HepG2 (cell line): Measurements from ENCODE around the gene PROC. TPM values are rescaled to one million over a fixed set of nuclear protein-coding genes. Genes with fewer than 3 reads are reported as not detected.
A peak's percentile ranks its signal among the peaks of the same experiment; 100 is the strongest.

Source experiments
- ARNT ChIP-seq: fragments of 450-650 bp; IDR thresholded peaks from 2 replicates; pipeline ENCODE4 v1.6.1; 2017
- CCAR2 ChIP-seq: fragments of 200-400 bp; formaldehyde crosslinking; optimal IDR thresholded peaks from 2 replicates; pipeline ENCODE3; 2018; ENCODE audit warnings: low read depth, mild to moderate bottlenecking, low read length, moderate library complexity
- CCDC6 ChIP-seq: sonication (generic); formaldehyde crosslinking; IDR thresholded peaks from 2 replicates; pipeline ENCODE4 v1.8.1; 2022; ENCODE audit warnings: mild to moderate bottlenecking, missing genetic modification reagents, moderate library complexity
- CERS6 ChIP-seq: sonication (generic); formaldehyde crosslinking; IDR thresholded peaks from 2 replicates; pipeline ENCODE4 v1.5.0; 2020; ENCODE audit warnings: missing genetic modification reagents
- EHMT2 ChIP-seq: fragments of 200-600 bp; sonication (generic); IDR thresholded peaks from 2 replicates; pipeline ENCODE4 v1.7.0; 2017; ENCODE audit warnings: antibody characterized with exemption, low read depth, low read length, borderline replicate concordance
- HOXA9 ChIP-seq: sonication (generic); formaldehyde crosslinking; IDR thresholded peaks from 2 replicates; pipeline ENCODE4 v1.8.1; 2022; ENCODE audit warnings: missing genetic modification reagents, mild to moderate bottlenecking, moderate library complexity, borderline replicate concordance
- NR2F2 ChIP-seq: IDR thresholded peaks from 2 replicates; pipeline ENCODE4 v1.6.1; 2012; ENCODE audit warnings: low read depth, inconsistent platforms, borderline replicate concordance
- NRL ChIP-seq: sonication (generic); formaldehyde crosslinking; IDR thresholded peaks from 2 replicates; pipeline ENCODE4 v1.5.0; 2020; ENCODE audit warnings: missing genetic modification reagents, mild to moderate bottlenecking, moderate library complexity, borderline replicate concordance
- ONECUT2 ChIP-seq: sonication (generic); formaldehyde crosslinking; IDR thresholded peaks from 2 replicates; pipeline ENCODE4 v1.4.0; 2020; ENCODE audit warnings: missing genetic modification reagents
- PPARG ChIP-seq: conservative IDR thresholded peaks from 2 replicates; pipeline ENCODE4 v1.6.1; 2016; ENCODE audit warnings: missing biosample characterization, missing genetic modification reagents
- REL ChIP-seq: sonication (generic); formaldehyde crosslinking; conservative IDR thresholded peaks from 2 replicates; pipeline ENCODE4 v1.8.0; 2022; ENCODE audit warnings: mild to moderate bottlenecking, missing genetic modification reagents, moderate library complexity
- SMAD3 ChIP-seq: sonication (generic); formaldehyde crosslinking; IDR thresholded peaks from 2 replicates; pipeline ENCODE4 v1.4.0; 2020; ENCODE audit warnings: missing genetic modification reagents
- SNAI1 ChIP-seq: sonication (generic); formaldehyde crosslinking; IDR thresholded peaks from 2 replicates; pipeline ENCODE4 v1.5.0; 2020; ENCODE audit warnings: mild to moderate bottlenecking, missing genetic modification reagents, borderline replicate concordance
- SOX5 ChIP-seq: IDR thresholded peaks from 2 replicates; pipeline ENCODE4 v1.6.1; 2016; ENCODE audit warnings: borderline replicate concordance
- SYNCRIP ChIP-seq: fragments of 200-400 bp; formaldehyde crosslinking; IDR thresholded peaks from 2 replicates; pipeline ENCODE4 v1.6.1; 2018; ENCODE audit warnings: mild to moderate bottlenecking, low read depth, low read length; ENCODE audit not compliant: insufficient read depth
- ZNF235 ChIP-seq: sonication (generic); formaldehyde crosslinking; IDR thresholded peaks from 2 replicates; pipeline ENCODE4 v1.8.1; 2023; ENCODE audit warnings: mild to moderate bottlenecking, missing genetic modification reagents, borderline replicate concordance
- ZNF30 ChIP-seq: sonication (generic); formaldehyde crosslinking; IDR thresholded peaks from 2 replicates; pipeline ENCODE4 v1.5.0; 2020; ENCODE audit warnings: mild to moderate bottlenecking, missing genetic modification reagents
- ZNF543 ChIP-seq: sonication (generic); formaldehyde crosslinking; IDR thresholded peaks from 2 replicates; pipeline ENCODE4 v1.4.0; 2020; ENCODE audit warnings: mild to moderate bottlenecking, missing genetic modification reagents
- ZNF569 ChIP-seq: sonication (generic); formaldehyde crosslinking; IDR thresholded peaks from 2 replicates; pipeline ENCODE4 v1.5.0; 2020; ENCODE audit warnings: mild to moderate bottlenecking, missing genetic modification reagents, moderate library complexity, borderline replicate concordance
- ZNF7 ChIP-seq: IDR thresholded peaks from 2 replicates; pipeline ENCODE4 v1.6.1; 2016; ENCODE audit warnings: missing biosample characterization, missing genetic modification reagents
- polyA plus RNA-seq, 8 experiments: library from polyadenylated mRNA; depleted of rRNA in 3 of 8; stranded (reverse) in 7 of 8; unstranded in 1 of 8; fragments of >200 nt; fragmentation: Illumina TruSeq in 4 of 8; extraction: Trizol in 4 of 8; gene quantifications; 2 replicates each; pipeline versions ENCODE4 v1.2.1 to v1.2.3, GENCODE V29; 2011 to 2016; ENCODE audit warnings: low read depth in 4 of 8, missing spikeins in 1 of 8, mixed read lengths in 1 of 8; ENCODE audit not compliant: insufficient read depth in 1 of 8
- total RNA-seq, 5 experiments: library from RNA; depleted of rRNA; stranded (reverse); fragments of >200 nt; fragmentation: Illumina TruSeq; extraction: Trizol; gene quantifications; 2 replicates each; pipeline ENCODE4 v1.2.3, GENCODE V29; 2016; ENCODE audit warnings: low read depth in 1 of 5
- TF ChIP-seq, protein P1 (sequence below): sonication (generic); formaldehyde crosslinking; IDR thresholded peaks from 2 replicates; pipeline ENCODE4 v1.9.0; 2021; ENCODE audit warnings: missing genetic modification reagents, borderline replicate concordance
- TF ChIP-seq, protein P2 (sequence below): sonication (generic); formaldehyde crosslinking; conservative IDR thresholded peaks from 2 replicates; pipeline ENCODE4 v1.4.0; 2020; ENCODE audit warnings: missing genetic modification reagents

Gene PROC
- total and polyA plus RNA-seq, 2 of the 13 experiments (the other 11 are each of a cell fraction or from before 2014, with no cell fraction given), result 134 to 185 TPM

DNA sequence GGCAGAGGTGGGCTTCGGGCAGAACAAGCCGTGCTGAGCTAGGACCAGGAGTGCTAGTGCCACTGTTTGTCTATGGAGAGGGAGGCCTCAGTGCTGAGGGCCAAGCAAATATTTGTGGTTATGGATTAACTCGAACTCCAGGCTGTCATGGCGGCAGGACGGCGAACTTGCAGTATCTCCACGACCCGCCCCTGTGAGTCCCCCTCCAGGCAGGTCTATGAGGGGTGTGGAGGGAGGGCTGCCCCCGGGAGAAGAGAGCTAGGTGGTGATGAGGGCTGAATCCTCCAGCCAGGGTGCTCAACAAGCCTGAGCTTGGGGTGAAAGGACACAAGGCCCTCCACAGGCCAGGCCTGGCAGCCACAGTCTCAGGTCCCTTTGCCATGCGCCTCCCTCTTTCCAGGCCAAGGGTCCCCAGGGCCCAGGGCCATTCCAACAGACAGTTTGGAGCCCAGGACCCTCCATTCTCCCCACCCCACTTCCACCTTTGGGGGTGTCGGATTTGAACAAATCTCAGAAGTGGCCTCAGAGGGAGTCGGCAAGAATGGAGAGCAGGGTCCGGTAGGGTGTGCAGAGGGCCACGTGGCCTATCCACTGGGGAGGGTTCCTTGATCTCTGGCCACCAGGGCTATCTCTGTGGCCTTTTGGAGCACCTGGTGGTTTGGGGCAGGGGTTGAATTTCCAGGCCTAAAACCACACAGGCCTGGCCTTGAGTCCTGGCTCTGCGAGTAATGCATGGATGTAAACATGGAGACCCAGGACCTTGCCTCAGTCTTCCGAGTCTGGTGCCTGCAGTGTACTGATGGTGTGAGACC is at the start of gene PROC (continued):
- peak; percentile 31; the same call in 1 of the 2 replicates for TF ChIP-seq SOX5
- TF ChIP-seq REL (CRISPR knock-in tag), result no peak
- no peak for TF ChIP-seq ZNF7 (CRISPR knock-in tag)
- TF ChIP-seq, protein P1, sequence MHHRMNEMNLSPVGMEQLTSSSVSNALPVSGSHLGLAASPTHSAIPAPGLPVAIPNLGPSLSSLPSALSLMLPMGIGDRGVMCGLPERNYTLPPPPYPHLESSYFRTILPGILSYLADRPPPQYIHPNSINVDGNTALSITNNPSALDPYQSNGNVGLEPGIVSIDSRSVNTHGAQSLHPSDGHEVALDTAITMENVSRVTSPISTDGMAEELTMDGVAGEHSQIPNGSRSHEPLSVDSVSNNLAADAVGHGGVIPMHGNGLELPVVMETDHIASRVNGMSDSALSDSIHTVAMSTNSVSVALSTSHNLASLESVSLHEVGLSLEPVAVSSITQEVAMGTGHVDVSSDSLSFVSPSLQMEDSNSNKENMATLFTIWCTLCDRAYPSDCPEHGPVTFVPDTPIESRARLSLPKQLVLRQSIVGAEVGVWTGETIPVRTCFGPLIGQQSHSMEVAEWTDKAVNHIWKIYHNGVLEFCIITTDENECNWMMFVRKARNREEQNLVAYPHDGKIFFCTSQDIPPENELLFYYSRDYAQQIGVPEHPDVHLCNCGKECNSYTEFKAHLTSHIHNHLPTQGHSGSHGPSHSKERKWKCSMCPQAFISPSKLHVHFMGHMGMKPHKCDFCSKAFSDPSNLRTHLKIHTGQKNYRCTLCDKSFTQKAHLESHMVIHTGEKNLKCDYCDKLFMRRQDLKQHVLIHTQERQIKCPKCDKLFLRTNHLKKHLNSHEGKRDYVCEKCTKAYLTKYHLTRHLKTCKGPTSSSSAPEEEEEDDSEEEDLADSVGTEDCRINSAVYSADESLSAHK (CRISPR knock-in tag), result no peak
- TF ChIP-seq HOXA9 (CRISPR knock-in tag), result 0 out of 2 replicates have a peak, but pooled peaks have one; percentile 27
- TF ChIP-seq SMAD3 (CRISPR knock-in tag), result peak; percentile 51; the same call in 1 of the 2 replicates
- TF ChIP-seq ZNF235 (CRISPR knock-in tag), result no peak
- peak; percentile 13; the same call in 1 of the 2 replicates for TF ChIP-seq SNAI1 (CRISPR knock-in tag)
- peak; percentile 45 for TF ChIP-seq CCAR2
- peak; percentile 71 for TF ChIP-seq PPARG
- TF ChIP-seq ZNF30 (CRISPR knock-in tag), result peak; percentile 87; the same call in 1 of the 2 replicates
- no peak for TF ChIP-seq ONECUT2 (CRISPR knock-in tag)
- TF ChIP-seq ARNT, result no peak
- TF ChIP-seq CCDC6 (CRISPR knock-in tag), result no peak; the same call in 1 of the 2 replicates
- TF ChIP-seq ZNF569 (CRISPR knock-in tag), result peak; percentile 96; the same call in 1 of the 2 replicates
- TF ChIP-seq, protein P2, sequence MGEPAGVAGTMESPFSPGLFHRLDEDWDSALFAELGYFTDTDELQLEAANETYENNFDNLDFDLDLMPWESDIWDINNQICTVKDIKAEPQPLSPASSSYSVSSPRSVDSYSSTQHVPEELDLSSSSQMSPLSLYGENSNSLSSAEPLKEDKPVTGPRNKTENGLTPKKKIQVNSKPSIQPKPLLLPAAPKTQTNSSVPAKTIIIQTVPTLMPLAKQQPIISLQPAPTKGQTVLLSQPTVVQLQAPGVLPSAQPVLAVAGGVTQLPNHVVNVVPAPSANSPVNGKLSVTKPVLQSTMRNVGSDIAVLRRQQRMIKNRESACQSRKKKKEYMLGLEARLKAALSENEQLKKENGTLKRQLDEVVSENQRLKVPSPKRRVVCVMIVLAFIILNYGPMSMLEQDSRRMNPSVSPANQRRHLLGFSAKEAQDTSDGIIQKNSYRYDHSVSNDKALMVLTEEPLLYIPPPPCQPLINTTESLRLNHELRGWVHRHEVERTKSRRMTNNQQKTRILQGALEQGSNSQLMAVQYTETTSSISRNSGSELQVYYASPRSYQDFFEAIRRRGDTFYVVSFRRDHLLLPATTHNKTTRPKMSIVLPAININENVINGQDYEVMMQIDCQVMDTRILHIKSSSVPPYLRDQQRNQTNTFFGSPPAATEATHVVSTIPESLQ (CRISPR knock-in tag), result 0 out of 2 replicates have a peak, but pooled peaks have one; percentile 68
- 0 out of 2 replicates have a peak, but pooled peaks have one; percentile 40 for TF ChIP-seq EHMT2
- TF ChIP-seq SYNCRIP, result no peak
- TF ChIP-seq ZNF543, result peak; percentile 94
- TF ChIP-seq NR2F2, result 0 out of 2 replicates have a peak, but pooled peaks have one; percentile 62
- no peak for TF ChIP-seq CERS6 (CRISPR knock-in tag)
- TF ChIP-seq NRL (CRISPR knock-in tag), result peak; percentile 98
